VCaP (cell line): ENCODE data around the gene NKRF.

ENCODE experiments used
- H3K27ac ChIP-seq: fragments of 450-650 bp; 2 replicates; pipeline ENCODE4 v1.5.1; 2017
- TF ChIP-seq, protein P1 (sequence below): fragments of 450-650 bp; conservative IDR thresholded peaks from 2 replicates; pipeline ENCODE4 v1.5.1; 2017; ENCODE audit warnings: mild to moderate bottlenecking, moderate library complexity

NKRF gene

DNA sequence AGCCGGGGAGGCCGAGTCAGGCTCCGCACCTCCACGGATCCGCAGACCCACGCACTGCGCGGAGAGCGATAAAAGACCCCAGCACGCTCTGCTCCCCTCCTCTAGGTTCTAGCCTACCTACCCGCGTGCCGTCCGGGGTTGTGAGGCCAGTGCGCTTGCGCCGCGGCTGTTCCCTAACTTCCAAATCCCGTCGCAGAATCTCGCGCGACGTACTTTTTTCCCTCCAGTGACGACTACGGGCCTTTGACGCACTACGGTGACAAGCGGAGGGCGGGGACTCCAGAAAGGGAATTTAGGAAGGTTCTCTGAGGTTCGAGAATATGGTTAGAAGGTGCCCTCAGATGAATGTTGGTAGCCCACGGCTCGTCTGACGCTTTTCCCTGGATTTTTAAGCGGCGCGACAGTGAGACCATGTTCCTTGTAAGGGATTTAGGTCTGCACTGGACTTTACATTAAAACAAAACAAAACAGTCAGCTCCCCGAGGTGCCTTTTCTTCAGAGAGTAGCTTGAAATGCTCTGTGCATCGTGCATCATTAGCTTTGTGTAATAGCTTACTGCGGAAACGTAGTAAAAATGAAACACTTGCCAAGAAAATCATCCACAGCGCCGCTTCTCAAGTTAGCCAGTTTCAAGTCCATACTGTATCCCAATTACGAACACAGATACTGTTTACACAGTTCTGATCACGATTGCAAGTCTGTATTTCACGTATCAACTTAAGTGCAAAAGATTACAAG, at the start of gene NKRF:
TSS of gene NKRF (minus strand) at position 145 of the 738 bp plus-strand sequence.
- TF ChIP-seq, protein P1, sequence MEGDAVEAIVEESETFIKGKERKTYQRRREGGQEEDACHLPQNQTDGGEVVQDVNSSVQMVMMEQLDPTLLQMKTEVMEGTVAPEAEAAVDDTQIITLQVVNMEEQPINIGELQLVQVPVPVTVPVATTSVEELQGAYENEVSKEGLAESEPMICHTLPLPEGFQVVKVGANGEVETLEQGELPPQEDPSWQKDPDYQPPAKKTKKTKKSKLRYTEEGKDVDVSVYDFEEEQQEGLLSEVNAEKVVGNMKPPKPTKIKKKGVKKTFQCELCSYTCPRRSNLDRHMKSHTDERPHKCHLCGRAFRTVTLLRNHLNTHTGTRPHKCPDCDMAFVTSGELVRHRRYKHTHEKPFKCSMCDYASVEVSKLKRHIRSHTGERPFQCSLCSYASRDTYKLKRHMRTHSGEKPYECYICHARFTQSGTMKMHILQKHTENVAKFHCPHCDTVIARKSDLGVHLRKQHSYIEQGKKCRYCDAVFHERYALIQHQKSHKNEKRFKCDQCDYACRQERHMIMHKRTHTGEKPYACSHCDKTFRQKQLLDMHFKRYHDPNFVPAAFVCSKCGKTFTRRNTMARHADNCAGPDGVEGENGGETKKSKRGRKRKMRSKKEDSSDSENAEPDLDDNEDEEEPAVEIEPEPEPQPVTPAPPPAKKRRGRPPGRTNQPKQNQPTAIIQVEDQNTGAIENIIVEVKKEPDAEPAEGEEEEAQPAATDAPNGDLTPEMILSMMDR, result no peak
- H3K27ac ChIP-seq, result peak within 1 kb of the TSS; percentile 58

DNA sequence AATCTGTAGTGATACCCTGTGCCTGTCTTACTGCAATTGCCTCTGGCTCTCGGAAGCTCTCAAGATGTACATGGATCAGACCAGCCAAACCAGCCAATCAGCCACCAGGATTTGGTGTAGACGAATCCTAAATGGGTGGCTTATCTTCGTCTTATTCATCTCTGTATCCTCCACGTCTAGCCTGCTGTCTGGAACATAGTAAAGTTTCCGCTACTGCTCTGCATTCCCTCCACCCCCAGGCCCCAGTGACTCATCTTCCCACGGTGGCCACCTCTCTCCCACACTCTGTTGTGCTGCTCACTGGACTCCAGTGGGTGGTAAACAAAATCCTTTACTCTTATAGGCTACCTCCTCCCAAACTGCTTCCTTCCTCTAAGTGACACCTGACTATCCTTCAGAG, 48.9 kb upstream of the NKRF start:
- no peak overlapping the region for H3K27ac ChIP-seq
- TF ChIP-seq, protein P1, result no peak

DNA sequence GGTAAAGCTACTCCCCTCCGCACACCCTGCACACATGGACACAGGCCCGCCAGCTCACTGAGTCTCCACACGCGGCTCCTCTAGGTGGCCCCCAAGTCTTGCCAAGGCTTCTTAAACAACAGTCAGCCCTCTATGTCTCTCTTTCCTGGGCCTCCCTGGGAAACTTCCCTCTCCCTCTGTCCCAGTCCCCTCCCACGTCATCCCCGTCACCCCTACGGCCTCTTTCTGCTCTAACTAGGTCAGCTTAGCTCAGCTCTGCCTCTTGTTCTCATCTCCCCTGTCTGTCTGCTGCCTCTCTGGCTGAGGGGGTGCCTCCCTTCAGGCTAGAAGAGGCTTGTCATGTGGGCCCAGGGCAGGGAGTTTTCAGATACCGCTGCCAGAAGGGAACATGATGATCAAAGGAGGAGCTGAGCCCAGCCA, 47.9 kb upstream of the NKRF start:
- TF ChIP-seq, protein P1, result no peak

DNA sequence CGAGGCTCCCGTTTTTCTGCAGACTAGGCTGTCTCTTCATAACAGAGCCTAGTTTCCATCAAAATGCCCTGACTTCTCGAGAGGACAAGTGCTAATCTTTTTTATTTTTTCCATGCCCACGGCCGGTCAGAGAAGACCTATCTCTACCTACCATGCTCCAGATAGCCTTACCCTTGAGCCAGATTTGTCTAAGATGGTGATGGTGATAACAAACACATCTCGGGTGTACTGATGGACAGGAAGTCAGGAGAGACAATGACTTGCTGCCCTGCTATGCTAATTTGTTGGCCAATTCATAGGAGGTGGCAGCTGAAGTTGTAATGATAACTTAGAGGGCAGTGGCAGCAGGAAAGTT, 42.2 kb upstream of the NKRF start:
- no peak overlapping the region for H3K27ac ChIP-seq
- TF ChIP-seq, protein P1, result no peak

More for the DNA sequence above, 47.9 kb upstream of the NKRF start:
- H3K27ac ChIP-seq, result no peak overlapping the region

DNA sequence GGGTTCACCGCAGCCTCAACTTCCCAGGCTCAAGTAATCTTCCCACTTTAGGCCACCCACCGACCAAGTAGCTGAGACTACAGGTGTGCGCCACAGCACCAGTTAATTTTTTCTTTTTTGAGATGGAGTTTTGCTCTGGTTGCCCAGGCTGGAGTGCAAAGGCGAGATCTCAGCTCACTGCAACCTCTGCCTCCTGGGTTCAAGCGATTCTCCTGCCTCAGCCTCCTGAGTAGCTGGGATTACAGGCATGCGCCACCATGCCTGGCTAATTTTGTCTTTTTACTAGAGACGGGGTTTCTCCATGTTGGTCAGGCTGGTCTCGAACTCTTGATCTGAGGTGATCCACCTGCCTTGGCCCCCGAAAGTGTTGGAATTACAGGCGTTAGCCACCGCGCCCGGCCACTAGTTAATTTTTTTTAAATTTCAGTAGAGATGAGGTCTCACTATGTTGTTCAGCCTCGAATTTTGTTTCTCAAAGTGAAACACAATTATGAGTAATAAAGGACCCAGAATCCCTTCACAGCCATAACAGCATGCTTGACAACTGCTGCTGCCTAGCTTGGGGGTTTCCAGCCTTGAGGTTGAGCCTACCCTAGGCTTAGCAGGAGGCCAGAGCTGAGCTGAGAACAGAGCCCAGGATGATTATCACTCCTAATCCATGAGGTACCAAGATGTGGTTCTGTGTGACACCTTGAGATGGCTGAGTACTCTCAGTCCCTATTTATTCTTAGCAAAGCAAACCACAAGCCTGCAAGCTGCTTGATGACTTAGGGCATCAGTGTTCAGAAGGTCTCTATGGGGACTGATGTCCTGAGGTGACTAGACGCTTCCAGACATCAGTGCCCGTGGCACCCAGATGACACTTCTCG, 41.6 kb upstream of the NKRF start:
- TF ChIP-seq, protein P1, result no peak
- H3K27ac ChIP-seq, result no peak overlapping the region

DNA sequence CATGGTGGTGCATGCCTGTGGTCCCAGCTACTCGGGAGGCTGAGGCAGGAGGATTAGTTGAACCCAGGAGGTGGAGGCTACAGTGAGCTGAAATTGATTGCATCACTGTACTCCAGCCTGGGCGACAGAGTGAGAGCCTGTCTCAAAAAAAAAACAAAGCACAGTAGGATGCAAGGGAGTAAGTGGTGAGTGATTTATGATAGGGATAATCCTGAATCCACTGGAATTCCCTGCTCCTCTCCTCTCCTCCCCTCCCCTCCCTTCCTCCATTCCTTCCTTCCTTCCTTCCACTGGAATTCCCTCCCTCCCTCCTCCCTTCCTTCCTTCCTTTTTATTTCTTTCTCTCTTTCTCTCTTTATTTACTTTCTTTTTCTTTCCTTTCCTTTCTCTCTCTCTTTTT, 40.9 kb upstream of the NKRF start:
- TF ChIP-seq, protein P1, result no peak
- H3K27ac ChIP-seq, result no peak overlapping the region

DNA sequence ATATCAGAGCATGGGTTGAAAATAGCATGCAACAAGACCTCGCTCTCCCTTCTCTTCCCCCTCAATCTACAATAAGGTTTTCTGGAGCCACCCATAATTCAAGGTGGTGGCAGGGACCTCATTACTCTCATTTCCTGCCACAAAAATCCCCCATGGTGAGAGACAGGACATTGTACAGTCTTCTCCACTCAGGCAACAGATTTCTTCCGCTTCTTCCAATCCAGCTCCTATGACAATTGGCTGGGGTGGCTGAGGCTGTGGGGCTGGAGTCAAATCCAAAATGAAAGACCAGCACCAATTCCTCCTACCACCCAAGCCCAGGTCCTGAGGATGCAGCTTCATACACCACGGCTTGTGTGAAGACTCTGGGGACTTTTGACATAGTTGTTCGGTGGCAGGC, 40.3 kb upstream of the NKRF start:
- TF ChIP-seq, protein P1, result no peak
- H3K27ac ChIP-seq, result no peak overlapping the region
